A549 (cell line): ENCODE data around the gene GPD1. TPM values are rescaled to one million over a fixed set of nuclear protein-coding genes. Genes with fewer than 3 reads are reported as not detected.

Source experiments
- ATAC-seq, 2 experiments: fragments of 200-7000 bp in 1 of 2; fragments of >200 bp in 1 of 2; cut with Nextera tagmentation in 1 of 2; cut with Tn5 transposase in 1 of 2; 3 replicates each; pipeline versions ENCODE4 v1.8.0 to v1.9.1; 2018 to 2020; ENCODE audit warnings: mild to moderate bottlenecking in 1 of 2, moderate library complexity in 1 of 2
- CTCF ChIA-PET: fragments of 300-600 bp; sonication (Branson Sonifier 250); formaldehyde crosslinking; extraction: SDS; loops from one replicate; lab custom pipeline; 2021; ENCODE audit warnings: antibody characterized with exemption, inconsistent platforms; lab: Yijun Ruan, JAX
- POLR2A ChIA-PET: fragments of 350-600 bp; formaldehyde crosslinking; extraction: SDS; loops from one replicate; lab custom pipeline; 2021; ENCODE audit warnings: antibody characterized with exemption, inconsistent platforms; lab: Yijun Ruan, JAX
- DNase-seq, 2 experiments: peaks; one replicate each; pipeline versions ENCODE4 v3.0.0 to v3.0.0-alpha.2; 2011 to 2016; ENCODE audit warnings: low read depth in 1 of 2, low spot score in 1 of 2
- FAIRE-seq: peaks from 2 replicates; lab custom pipeline; 2011; peaks lifted over from hg19 to GRCh38; lab: Jason Lieb, UNC
- H3K27ac ChIP-seq, 2 experiments: fragments of >200 bp; sonication (Bioruptor Twin); formaldehyde crosslinking; 3 replicates each; pipeline ENCODE4 v1.5.1; 2016 to 2017
- H3K4me1 ChIP-seq: fragments of >200 bp; sonication (Bioruptor Twin); formaldehyde crosslinking; 3 replicates; pipeline ENCODE4 v1.6.1; 2016
- H3K4me2 ChIP-seq: fragments of >200 bp; sonication (Bioruptor Twin); formaldehyde crosslinking; 3 replicates; pipeline ENCODE4 v1.6.1; 2016
- H3K4me3 ChIP-seq: fragments of >200 bp; sonication (Bioruptor Twin); formaldehyde crosslinking; 3 replicates; pipeline ENCODE4 v1.5.1; 2016
- H3K9me3 ChIP-seq: fragments of >200 bp; sonication (Bioruptor Twin); formaldehyde crosslinking; 3 replicates; pipeline ENCODE4 v1.6.1; 2016
- CBX8 ChIP-seq: fragments of 200-600 bp; sonication (generic); IDR thresholded peaks from 2 replicates; pipeline ENCODE4 v1.6.1; 2016
- EHF ChIP-seq: fragments of 250-450 bp; sonication (Bioruptor Pico); IDR thresholded peaks from 2 replicates; pipeline ENCODE4 v1.5.0; 2020; ENCODE audit warnings: mild to moderate bottlenecking
- EHMT2 ChIP-seq: fragments of 200-600 bp; sonication (generic); IDR thresholded peaks from 2 replicates; pipeline ENCODE4 v1.6.1; 2016; ENCODE audit warnings: antibody characterized with exemption, low read depth, mild to moderate bottlenecking, moderate library complexity
- ESRRA ChIP-seq: fragments of 150-350 bp; IDR thresholded peaks from 2 replicates; pipeline ENCODE4 v1.6.1; 2014; ENCODE audit warnings: mild to moderate bottlenecking, low read length, borderline replicate concordance
- KDM1A ChIP-seq: fragments of 200-600 bp; sonication (generic); IDR thresholded peaks from 2 replicates; pipeline ENCODE4 v1.6.1; 2016; ENCODE audit warnings: low read depth, mild to moderate bottlenecking
- KDM5A ChIP-seq: fragments of 200-600 bp; sonication (generic); IDR thresholded peaks from 2 replicates; pipeline ENCODE4 v1.6.1; 2016; ENCODE audit warnings: antibody characterized with exemption, mild to moderate bottlenecking
- MAFK ChIP-seq: fragments of 450-650 bp; IDR thresholded peaks from 2 replicates; pipeline ENCODE4 v1.6.1; 2014; ENCODE audit not compliant: partially characterized antibody
- NFE2L2 ChIP-seq: fragments of 150-350 bp; conservative IDR thresholded peaks from 2 replicates; pipeline ENCODE4 v1.6.1; 2014; ENCODE audit warnings: low read length
- NPAS2 ChIP-seq: fragments of 250-450 bp; sonication (Bioruptor Pico); IDR thresholded peaks from 2 replicates; pipeline ENCODE4 v1.8.0; 2022; ENCODE audit warnings: mild to moderate bottlenecking, moderate library complexity, borderline replicate concordance
- NR3C1 ChIP-seq: fragments of >200 bp; sonication (Bioruptor Twin); formaldehyde crosslinking; IDR thresholded peaks from 3 replicates; pipeline ENCODE4 v1.6.1; 2017
- POLR2A ChIP-seq: IDR thresholded peaks from 2 replicates; pipeline ENCODE4 v1.6.1; 2012; ENCODE audit warnings: mild to moderate bottlenecking, low read length
- RAD21 ChIP-seq, 2 experiments: fragments of >200 bp in 1 of 2; sonication (Bioruptor Twin) in 1 of 2; formaldehyde crosslinking in 1 of 2; IDR thresholded peaks in 1 of 2; conservative IDR thresholded peaks in 1 of 2; 2 replicates in 1 of 2; 3 replicates in 1 of 2; pipeline ENCODE4 v1.6.1; 2012 to 2018; ENCODE audit warnings: inconsistent platforms in 1 of 2
- RARB ChIP-seq: fragments of 250-450 bp; sonication (Bioruptor Pico); IDR thresholded peaks from 2 replicates; pipeline ENCODE4 v1.8.0; 2021; ENCODE audit warnings: mild to moderate bottlenecking, moderate library complexity
- RNF2 ChIP-seq: fragments of 200-600 bp; sonication (generic); IDR thresholded peaks from 2 replicates; pipeline ENCODE4 v1.6.1; 2016; ENCODE audit warnings: low read depth, mild to moderate bottlenecking, antibody characterized with exemption, moderate library complexity, borderline replicate concordance
- SMC3 ChIP-seq: fragments of >200 bp; sonication (Bioruptor Twin); formaldehyde crosslinking; IDR thresholded peaks from 3 replicates; pipeline ENCODE4 v1.6.1; 2018; ENCODE audit warnings: inconsistent platforms
- TP53 ChIP-seq: fragments of 250-450 bp; sonication (Bioruptor Pico); IDR thresholded peaks from 2 replicates; pipeline ENCODE4 v1.5.0; 2021; ENCODE audit warnings: mild to moderate bottlenecking, moderate library complexity
- ZFP36 ChIP-seq: fragments of 450-650 bp; IDR thresholded peaks from 2 replicates; pipeline ENCODE4 v1.6.1; 2014; ENCODE audit warnings: borderline replicate concordance; ENCODE audit not compliant: partially characterized antibody
- ZSCAN20 ChIP-seq: fragments of 250-450 bp; sonication (Bioruptor Pico); IDR thresholded peaks from 2 replicates; pipeline ENCODE4 v1.8.0; 2022; ENCODE audit warnings: mild to moderate bottlenecking, moderate library complexity
- WGBS: methylation state at CpG from one replicate; pipeline ENCODE4 v1.1.6; 2017; ENCODE audit errors: missing lambda C conversion rate; 5-methylcytosine and 5-hydroxymethylcytosine counted together
- polyA plus RNA-seq, 4 experiments: library from polyadenylated mRNA; depleted of rRNA in 3 of 4; stranded (reverse); fragments of >200 nt; fragmentation: RNase III in 1 of 4; extraction: RNeasy Plus Mini Kit Qiagen cat#74134 plus additional on column Dnase treatment in 1 of 4; gene quantifications; 2 replicates in 3 of 4; 3 replicates in 1 of 4; pipeline ENCODE4 v1.2.3, GENCODE V29; 2011 to 2017
- TF ChIP-seq, protein P1 (sequence below): fragments of 150-350 bp; IDR thresholded peaks from 2 replicates; pipeline ENCODE4 v1.6.1; 2014; ENCODE audit warnings: low read depth, mild to moderate bottlenecking, low read length
- TF ChIP-seq, protein P2 (sequence below): fragments of 250-450 bp; sonication (Bioruptor Pico); IDR thresholded peaks from 2 replicates; pipeline ENCODE4 v1.5.0; 2020; ENCODE audit warnings: low read depth, mild to moderate bottlenecking, moderate library complexity
- TF ChIP-seq, protein P3 (sequence below): fragments of >200 bp; sonication (Bioruptor Twin); formaldehyde crosslinking; IDR thresholded peaks from 3 replicates; pipeline ENCODE4 v1.5.1; 2016
- TF ChIP-seq, protein P4 (sequence below): fragments of 200-600 bp; sonication (generic); IDR thresholded peaks from 2 replicates; pipeline ENCODE4 v1.6.1; 2016; ENCODE audit warnings: antibody characterized with exemption, mild to moderate bottlenecking, moderate library complexity
- TF ChIP-seq, protein P5 (sequence below): IDR thresholded peaks from 2 replicates; pipeline ENCODE4 v1.6.1; 2012
- TF ChIP-seq, protein P6 (sequence below): fragments of >200 bp; sonication (Bioruptor Twin); formaldehyde crosslinking; IDR thresholded peaks from 3 replicates; pipeline ENCODE4 v1.6.1; 2016

GPD1 gene
- polyA plus RNA-seq, 2 of the 4 experiments (the other 2 are of a cell fraction): 0.10 to 0.44 TPM

DNA sequence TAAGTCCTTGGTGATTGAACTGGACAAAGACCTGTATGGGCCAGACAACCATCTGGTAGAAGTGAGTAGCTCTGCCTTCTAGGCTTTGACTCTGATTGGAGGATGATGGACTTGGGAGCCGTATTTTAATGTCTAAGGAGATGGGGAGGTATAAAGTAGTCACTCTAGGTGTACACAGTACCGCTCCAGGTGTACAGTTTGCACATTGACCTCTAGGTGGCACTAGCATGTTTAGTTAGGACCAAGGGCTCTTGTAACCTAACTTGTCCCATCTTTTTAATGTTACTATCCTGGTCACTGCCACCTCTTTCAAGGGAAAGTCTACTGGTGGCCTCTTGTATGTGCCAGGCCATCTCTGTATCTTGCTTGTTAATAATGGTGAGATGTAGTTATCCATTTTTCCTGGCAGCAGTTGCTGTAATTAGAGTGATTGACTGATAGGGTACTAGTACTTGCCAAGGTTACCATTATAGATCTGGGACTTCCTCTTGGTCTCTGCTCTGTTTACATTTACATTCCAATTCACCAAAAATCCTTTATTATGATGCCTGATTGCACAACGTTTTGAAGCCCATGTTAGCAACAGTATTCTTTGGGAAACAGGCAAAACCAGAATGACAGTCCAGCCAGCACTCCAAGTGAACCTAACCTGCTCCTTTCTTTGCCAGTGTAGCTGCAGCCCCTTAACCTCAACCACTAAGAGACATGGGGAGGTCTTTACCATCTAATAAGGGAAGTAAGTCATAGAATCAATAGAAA is 15.1 kb upstream of the GPD1 start:
- CTCF ChIA-PET: interaction anchor here (0.6 to 33.6 kb wide), 24 partner anchors 11 to 701 kb away, joined by 3 to 708 read pairs (median 4); partner anchors contain the start of genes AQP5, AQP6, COX14 and GPD1
- Histone ChIP-seq H3K27ac (no peak overlapping the region), H3K4me3 (no peak overlapping the region), H3K4me1 (peaks cover 13% of the 10 kb centered on the region), H3K4me2 (no peak overlapping the region), H3K9me3 (no peaks in the 10 kb centered on the region)
- POLR2A ChIA-PET: interaction anchor here (1.6 to 2.1 kb wide), 2 partner anchors 22 to 79 kb away, joined by 4 to 7 read pairs; partner anchors contain the start of genes CERS5 and COX14
- TF ChIP-seq, protein P1, sequence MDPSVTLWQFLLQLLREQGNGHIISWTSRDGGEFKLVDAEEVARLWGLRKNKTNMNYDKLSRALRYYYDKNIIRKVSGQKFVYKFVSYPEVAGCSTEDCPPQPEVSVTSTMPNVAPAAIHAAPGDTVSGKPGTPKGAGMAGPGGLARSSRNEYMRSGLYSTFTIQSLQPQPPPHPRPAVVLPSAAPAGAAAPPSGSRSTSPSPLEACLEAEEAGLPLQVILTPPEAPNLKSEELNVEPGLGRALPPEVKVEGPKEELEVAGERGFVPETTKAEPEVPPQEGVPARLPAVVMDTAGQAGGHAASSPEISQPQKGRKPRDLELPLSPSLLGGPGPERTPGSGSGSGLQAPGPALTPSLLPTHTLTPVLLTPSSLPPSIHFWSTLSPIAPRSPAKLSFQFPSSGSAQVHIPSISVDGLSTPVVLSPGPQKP: no peak
- TF ChIP-seq TP53 (CRISPR knock-in tag) (no peak), NFE2L2 (no peak), SMC3 (peak; percentile 53; the same call in 1 of the 3 replicates), MAFK (no peak), ZFP36 (no peak), KDM1A (no peak), EHMT2 (no peak), RAD21 (conservative IDR thresholded peaks at IDR 0.05 in 1 of 2, IDR thresholded peaks at IDR 0.05 in 1 of 2) (peak; percentile 63 to 72), RARB (CRISPR knock-in tag) (no peak), ESRRA (no peak), RNF2 (no peak)
- TF ChIP-seq, protein P2, sequence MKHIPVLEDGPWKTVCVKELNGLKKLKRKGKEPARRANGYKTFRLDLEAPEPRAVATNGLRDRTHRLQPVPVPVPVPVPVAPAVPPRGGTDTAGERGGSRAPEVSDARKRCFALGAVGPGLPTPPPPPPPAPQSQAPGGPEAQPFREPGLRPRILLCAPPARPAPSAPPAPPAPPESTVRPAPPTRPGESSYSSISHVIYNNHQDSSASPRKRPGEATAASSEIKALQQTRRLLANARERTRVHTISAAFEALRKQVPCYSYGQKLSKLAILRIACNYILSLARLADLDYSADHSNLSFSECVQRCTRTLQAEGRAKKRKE (CRISPR knock-in tag): no peak
- TF ChIP-seq, protein P3, sequence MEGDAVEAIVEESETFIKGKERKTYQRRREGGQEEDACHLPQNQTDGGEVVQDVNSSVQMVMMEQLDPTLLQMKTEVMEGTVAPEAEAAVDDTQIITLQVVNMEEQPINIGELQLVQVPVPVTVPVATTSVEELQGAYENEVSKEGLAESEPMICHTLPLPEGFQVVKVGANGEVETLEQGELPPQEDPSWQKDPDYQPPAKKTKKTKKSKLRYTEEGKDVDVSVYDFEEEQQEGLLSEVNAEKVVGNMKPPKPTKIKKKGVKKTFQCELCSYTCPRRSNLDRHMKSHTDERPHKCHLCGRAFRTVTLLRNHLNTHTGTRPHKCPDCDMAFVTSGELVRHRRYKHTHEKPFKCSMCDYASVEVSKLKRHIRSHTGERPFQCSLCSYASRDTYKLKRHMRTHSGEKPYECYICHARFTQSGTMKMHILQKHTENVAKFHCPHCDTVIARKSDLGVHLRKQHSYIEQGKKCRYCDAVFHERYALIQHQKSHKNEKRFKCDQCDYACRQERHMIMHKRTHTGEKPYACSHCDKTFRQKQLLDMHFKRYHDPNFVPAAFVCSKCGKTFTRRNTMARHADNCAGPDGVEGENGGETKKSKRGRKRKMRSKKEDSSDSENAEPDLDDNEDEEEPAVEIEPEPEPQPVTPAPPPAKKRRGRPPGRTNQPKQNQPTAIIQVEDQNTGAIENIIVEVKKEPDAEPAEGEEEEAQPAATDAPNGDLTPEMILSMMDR: peak; percentile 83
- TF ChIP-seq, protein P4, sequence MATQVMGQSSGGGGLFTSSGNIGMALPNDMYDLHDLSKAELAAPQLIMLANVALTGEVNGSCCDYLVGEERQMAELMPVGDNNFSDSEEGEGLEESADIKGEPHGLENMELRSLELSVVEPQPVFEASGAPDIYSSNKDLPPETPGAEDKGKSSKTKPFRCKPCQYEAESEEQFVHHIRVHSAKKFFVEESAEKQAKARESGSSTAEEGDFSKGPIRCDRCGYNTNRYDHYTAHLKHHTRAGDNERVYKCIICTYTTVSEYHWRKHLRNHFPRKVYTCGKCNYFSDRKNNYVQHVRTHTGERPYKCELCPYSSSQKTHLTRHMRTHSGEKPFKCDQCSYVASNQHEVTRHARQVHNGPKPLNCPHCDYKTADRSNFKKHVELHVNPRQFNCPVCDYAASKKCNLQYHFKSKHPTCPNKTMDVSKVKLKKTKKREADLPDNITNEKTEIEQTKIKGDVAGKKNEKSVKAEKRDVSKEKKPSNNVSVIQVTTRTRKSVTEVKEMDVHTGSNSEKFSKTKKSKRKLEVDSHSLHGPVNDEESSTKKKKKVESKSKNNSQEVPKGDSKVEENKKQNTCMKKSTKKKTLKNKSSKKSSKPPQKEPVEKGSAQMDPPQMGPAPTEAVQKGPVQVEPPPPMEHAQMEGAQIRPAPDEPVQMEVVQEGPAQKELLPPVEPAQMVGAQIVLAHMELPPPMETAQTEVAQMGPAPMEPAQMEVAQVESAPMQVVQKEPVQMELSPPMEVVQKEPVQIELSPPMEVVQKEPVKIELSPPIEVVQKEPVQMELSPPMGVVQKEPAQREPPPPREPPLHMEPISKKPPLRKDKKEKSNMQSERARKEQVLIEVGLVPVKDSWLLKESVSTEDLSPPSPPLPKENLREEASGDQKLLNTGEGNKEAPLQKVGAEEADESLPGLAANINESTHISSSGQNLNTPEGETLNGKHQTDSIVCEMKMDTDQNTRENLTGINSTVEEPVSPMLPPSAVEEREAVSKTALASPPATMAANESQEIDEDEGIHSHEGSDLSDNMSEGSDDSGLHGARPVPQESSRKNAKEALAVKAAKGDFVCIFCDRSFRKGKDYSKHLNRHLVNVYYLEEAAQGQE: no peak
- ATAC-seq (peak; percentile 55 to 57; a peak in 5 of 6 replicates), DNase-seq (peak; percentile 78 to 80), FAIRE-seq (no peak)
- 3% methylated on average over 3 of the region's 3 CpGs for WGBS

DNA sequence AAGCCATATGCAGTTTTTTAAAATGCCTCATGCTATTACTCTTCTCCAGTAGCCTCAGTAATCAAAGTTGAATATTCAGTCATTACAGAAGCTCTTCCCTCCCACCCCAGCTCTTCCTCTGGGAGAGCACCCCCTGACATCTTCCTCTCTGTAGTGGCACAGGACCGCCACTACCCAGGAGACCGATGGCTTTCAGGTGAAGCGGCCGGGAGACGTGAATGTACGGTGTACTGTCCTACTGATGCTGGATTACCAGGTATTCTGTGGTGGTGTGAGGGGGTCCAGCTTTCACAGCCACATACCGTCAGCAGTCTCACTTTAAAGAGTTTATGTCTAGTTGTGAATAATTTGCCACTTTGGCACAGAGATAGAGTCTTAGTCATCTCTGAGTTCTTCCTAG is 14.1 kb upstream of the GPD1 start:
- TF ChIP-seq CBX8 (no peak), NR3C1 (no peak), ZSCAN20 (CRISPR knock-in tag) (no peak), KDM1A (no peak), EHF (CRISPR knock-in tag) (no peak), POLR2A (no peak), RARB (CRISPR knock-in tag) (no peak), SMC3 (no peak), KDM5A (no peak), NPAS2 (no peak), ESRRA (no peak)
- TF ChIP-seq, protein P5, sequence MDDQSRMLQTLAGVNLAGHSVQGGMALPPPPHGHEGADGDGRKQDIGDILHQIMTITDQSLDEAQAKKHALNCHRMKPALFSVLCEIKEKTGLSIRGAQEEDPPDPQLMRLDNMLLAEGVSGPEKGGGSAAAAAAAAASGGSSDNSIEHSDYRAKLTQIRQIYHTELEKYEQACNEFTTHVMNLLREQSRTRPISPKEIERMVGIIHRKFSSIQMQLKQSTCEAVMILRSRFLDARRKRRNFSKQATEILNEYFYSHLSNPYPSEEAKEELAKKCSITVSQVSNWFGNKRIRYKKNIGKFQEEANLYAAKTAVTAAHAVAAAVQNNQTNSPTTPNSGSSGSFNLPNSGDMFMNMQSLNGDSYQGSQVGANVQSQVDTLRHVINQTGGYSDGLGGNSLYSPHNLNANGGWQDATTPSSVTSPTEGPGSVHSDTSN: no peak
- TF ChIP-seq, protein P2 (CRISPR knock-in tag): no peak
- TF ChIP-seq, protein P6, sequence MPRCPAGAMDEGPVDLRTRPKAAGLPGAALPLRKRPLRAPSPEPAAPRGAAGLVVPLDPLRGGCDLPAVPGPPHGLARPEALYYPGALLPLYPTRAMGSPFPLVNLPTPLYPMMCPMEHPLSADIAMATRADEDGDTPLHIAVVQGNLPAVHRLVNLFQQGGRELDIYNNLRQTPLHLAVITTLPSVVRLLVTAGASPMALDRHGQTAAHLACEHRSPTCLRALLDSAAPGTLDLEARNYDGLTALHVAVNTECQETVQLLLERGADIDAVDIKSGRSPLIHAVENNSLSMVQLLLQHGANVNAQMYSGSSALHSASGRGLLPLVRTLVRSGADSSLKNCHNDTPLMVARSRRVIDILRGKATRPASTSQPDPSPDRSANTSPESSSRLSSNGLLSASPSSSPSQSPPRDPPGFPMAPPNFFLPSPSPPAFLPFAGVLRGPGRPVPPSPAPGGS: no peak
- FAIRE-seq: no peak
- ChIA-PET CTCF (interaction anchor here (0.7 to 33.6 kb wide), 18 partner anchors 12 to 700 kb away, joined by 3 to 708 read pairs (median 4); partner anchors contain the start of genes AQP5, AQP6, COX14 and GPD1), POLR2A (interaction anchor here (1.1 kb wide), 1 partner anchor 78 kb away, joined by 5 read pairs; the partner anchor contains the start of gene CERS5)
- no peak for ATAC-seq
- peaks cover 5% of the 10 kb centered on the region; the same call in 1 of the 3 replicates for H3K4me1 ChIP-seq
- H3K4me2 ChIP-seq: no peak overlapping the region
- no peak overlapping the region for H3K27ac ChIP-seq
- no peak overlapping the region for H3K4me3 ChIP-seq
- no peak for DNase-seq
- no peaks in the 10 kb centered on the region for H3K9me3 ChIP-seq
- WGBS: 99% methylated on average over 7 of the region's 7 CpGs
